ENCODE measurements around the gene ST3GAL2. TPM values are rescaled to one million over a fixed set of nuclear protein-coding genes. Genes with fewer than 3 reads are reported as not detected.

The ST3GAL2 gene
- total RNA-seq, 1 donor from 2014 or later = 134 TPM

GRCh38 chr16:70481929-70482536 is 43.1 kb upstream of the ST3GAL2 start:
- H3K4me3 Mint-ChIP-seq (ENCODE audit: unreplicated experiment) = no peak overlapping the region
- TF ChIP-seq CTCF (IDR thresholded peaks at IDR 0.05; ENCODE audit: partially characterized antibody, unreplicated experiment) = no peak
- DNase-seq = no peak
- no peaks in the 10 kb centered on the region for H3K36me3 Mint-ChIP-seq (ENCODE audit: unreplicated experiment)
- no peaks in the 10 kb centered on the region for H3K4me1 Mint-ChIP-seq (ENCODE audit: low read depth, unreplicated experiment)
- H3K9me3 Mint-ChIP-seq (ENCODE audit: unreplicated experiment) = peaks cover 2% of the 10 kb centered on the region
- H3K27me3 Mint-ChIP-seq (ENCODE audit: unreplicated experiment) = peaks cover 2% of the 10 kb centered on the region
- no peak overlapping the region for H3K27ac Mint-ChIP-seq (ENCODE audit: unreplicated experiment)

GRCh38 chr16:70480127-70481105 is 41.5 kb upstream of the ST3GAL2 start:
- TF ChIP-seq CTCF (IDR thresholded peaks at IDR 0.05; ENCODE audit: partially characterized antibody, unreplicated experiment) = no peak
- Mint-ChIP-seq H3K9me3 (ENCODE audit: unreplicated experiment) (peaks cover 2% of the 10 kb centered on the region), H3K4me3 (ENCODE audit: unreplicated experiment) (no peak overlapping the region), H3K27me3 (ENCODE audit: unreplicated experiment) (peaks cover 2% of the 10 kb centered on the region), H3K4me1 (ENCODE audit: low read depth, unreplicated experiment) (peaks cover 3% of the 10 kb centered on the region), H3K36me3 (ENCODE audit: unreplicated experiment) (no peaks in the 10 kb centered on the region), H3K27ac (ENCODE audit: unreplicated experiment) (no peak overlapping the region)
- DNase-seq = no peak

GRCh38 chr16:70478912-70479341 is 40.0 kb upstream of the ST3GAL2 start:
- peaks cover 3% of the 10 kb centered on the region for H3K4me1 Mint-ChIP-seq (ENCODE audit: low read depth, unreplicated experiment)
- peaks cover 2% of the 10 kb centered on the region for H3K9me3 Mint-ChIP-seq (ENCODE audit: unreplicated experiment)
- no peaks in the 10 kb centered on the region for H3K36me3 Mint-ChIP-seq (ENCODE audit: unreplicated experiment)
- H3K4me3 Mint-ChIP-seq (ENCODE audit: unreplicated experiment) = no peak overlapping the region
- DNase-seq = no peak
- H3K27me3 Mint-ChIP-seq (ENCODE audit: unreplicated experiment) = peaks cover 2% of the 10 kb centered on the region
- H3K27ac Mint-ChIP-seq (ENCODE audit: unreplicated experiment) = no peak overlapping the region
- no peak for TF ChIP-seq CTCF (IDR thresholded peaks at IDR 0.05; ENCODE audit: partially characterized antibody, unreplicated experiment)

- Mint-ChIP-seq H3K4me3 (ENCODE audit: unreplicated experiment) (no peak overlapping the region), H3K27me3 (ENCODE audit: unreplicated experiment) (peaks cover 2% of the 10 kb centered on the region), H3K36me3 (ENCODE audit: unreplicated experiment) (no peaks in the 10 kb centered on the region), H3K9me3 (ENCODE audit: unreplicated experiment) (peaks cover 2% of the 10 kb centered on the region), H3K4me1 (ENCODE audit: low read depth, unreplicated experiment) (peaks cover 3% of the 10 kb centered on the region), H3K27ac (ENCODE audit: unreplicated experiment) (no peak overlapping the region)
- TF ChIP-seq CTCF (IDR thresholded peaks at IDR 0.05; ENCODE audit: partially characterized antibody, unreplicated experiment) = no peak
- DNase-seq = no peak
Observed at GRCh38 chr16:70478169-70478568, 39.3 kb upstream of the ST3GAL2 start.

Data from glutamatergic neuron (in vitro differentiated cells).